ENCODE measurements around the gene SPDL1.

- TF ChIP-seq CTCF (IDR thresholded peaks at IDR 0.05; ENCODE audit: insufficient read depth, low read length, poor library complexity, severe bottlenecking) = no peak
- TF ChIP-seq EZH2phosphoT487 (conservative IDR thresholded peaks at IDR 0.05; ENCODE audit: low read length) = no peak
Observed at GRCh38 chr5:169646856-169647255, 63.3 kb downstream of the SPDL1 start.

Data from SU-DHL-6 (cell line).